ENCODE data around the gene DLL3.
A peak's percentile ranks its signal among the peaks of the same experiment; 100 is the strongest.

DLL3 gene

GRCh38 chr19:39532233-39533002 lies 33.7 kb downstream of the DLL3 start, which contains the start of gene EID2B (continued):
- peak; percentile 100 for TF ChIP-seq CTCF (tag by site-specific recombination; IDR thresholded peaks at IDR 0.05)
- peak; percentile 78; the same call in 1 of the 2 replicates for TF ChIP-seq ZNF391 (tag by site-specific recombination; IDR thresholded peaks at IDR 0.05; ENCODE audit: borderline replicate concordance, low read depth)
- no peak for TF ChIP-seq ZNF510 (tag by site-specific recombination; IDR thresholded peaks at IDR 0.05; ENCODE audit: insufficient replicate concordance)
- TF ChIP-seq TCF7L2 (IDR thresholded peaks at IDR 0.05; ENCODE audit: borderline replicate concordance, low read depth, low read length): no peak
- TF ChIP-seq ZNF501 (tag by site-specific recombination; IDR thresholded peaks at IDR 0.05): peak; percentile 98
- TF ChIP-seq ZFHX2 (tag by site-specific recombination; conservative IDR thresholded peaks at IDR 0.05): peak; percentile 42
- TF ChIP-seq TRIM28 (IDR thresholded peaks at IDR 0.05; ENCODE audit: borderline replicate concordance, low read length): no peak; the same call in 1 of the 2 replicates
- no peak for TF ChIP-seq ZNF791 (tag by site-specific recombination; IDR thresholded peaks at IDR 0.05)
- TF ChIP-seq ZNF140 (tag by site-specific recombination; IDR thresholded peaks at IDR 0.05): no peak
- TF ChIP-seq ZBTB6 (tag by site-specific recombination; IDR thresholded peaks at IDR 0.05): 0 out of 2 replicates have a peak, but pooled peaks have one; percentile 37
- no peak for TF ChIP-seq ZNF837 (tag by site-specific recombination; IDR thresholded peaks at IDR 0.05)
- no peak for TF ChIP-seq ZNF132 (tag by site-specific recombination; IDR thresholded peaks at IDR 0.05; ENCODE audit: borderline replicate concordance)
- TF ChIP-seq ZNF2 (tag by site-specific recombination; IDR thresholded peaks at IDR 0.05): peak; percentile 83
- TF ChIP-seq ZNF155 (tag by site-specific recombination; IDR thresholded peaks at IDR 0.05): no peak
- peak; percentile 61 for TF ChIP-seq ZNF24 (tag by site-specific recombination; IDR thresholded peaks at IDR 0.05)
- TF ChIP-seq ZBTB20 (tag by site-specific recombination; IDR thresholded peaks at IDR 0.05): peak; percentile 99
- TF ChIP-seq PRDM10 (tag by site-specific recombination; IDR thresholded peaks at IDR 0.05): peak; percentile 30; the same call in 1 of the 2 replicates
- no peak for TF ChIP-seq ZSCAN23 (tag by site-specific recombination; IDR thresholded peaks at IDR 0.05)
- TF ChIP-seq ZNF112 (tag by site-specific recombination; IDR thresholded peaks at IDR 0.05): no peak
- TF ChIP-seq ZNF513 (tag by site-specific recombination; IDR thresholded peaks at IDR 0.05): no peak
- peak; percentile 51 for TF ChIP-seq IKZF3 (tag by site-specific recombination; IDR thresholded peaks at IDR 0.05)
- TF ChIP-seq ZNF776 (tag by site-specific recombination; IDR thresholded peaks at IDR 0.05; ENCODE audit: borderline replicate concordance): no peak
- no peak for TF ChIP-seq PRDM2 (tag by site-specific recombination; IDR thresholded peaks at IDR 0.05; ENCODE audit: borderline replicate concordance)
- TF ChIP-seq ZNF416 (tag by site-specific recombination; IDR thresholded peaks at IDR 0.05): no peak
- TF ChIP-seq ZNF202 (tag by site-specific recombination; IDR thresholded peaks at IDR 0.05; ENCODE audit: borderline replicate concordance): no peak
